HCT116 (cell line): ENCODE measurements around the gene PIAS4. TPM values are rescaled to one million over a fixed set of nuclear protein-coding genes. Genes with fewer than 3 reads are reported as not detected.
A peak's percentile ranks its signal among the peaks of the same experiment; 100 is the strongest.

Source experiments
- ATAC-seq: fragments of 200-7000 bp; cut with Tn5 transposase; 2 replicates; pipeline ENCODE4 v1.9.1; 2020; ENCODE audit warnings: mild to moderate bottlenecking, moderate library complexity
- BruUV-seq: library from RNA; stranded (reverse); fragments of 400-500 nt; replicated peaks from 2 replicates; lab custom pipeline; 2021; lab: Mats Ljungman, UMichigan
- CTCF ChIA-PET: fragments of 300-600 bp; sonication (Branson Sonifier 250); formaldehyde crosslinking; loops from one replicate; lab custom pipeline; 2021; ENCODE audit warnings: antibody characterized with exemption; lab: Charles Lee
- POLR2A ChIA-PET: fragments of 300-600, 350-600 bp; sonication (Branson Sonifier 250); formaldehyde crosslinking; loops from one replicate; lab custom pipeline; 2021; ENCODE audit warnings: antibody characterized with exemption; lab: Charles Lee
- RAD21 ChIA-PET, 2 experiments: fragments of 300-600 bp; sonication (Branson Sonifier 250); formaldehyde crosslinking; loops; one replicate each; lab custom pipeline; 2023; ENCODE audit warnings: low total read pairs in 2 of 2; ENCODE audit not compliant: uncharacterized antibody in 2 of 2, unreplicated experiment in 2 of 2, low non-redundant PET in 1 of 2; lab: Charles Lee
- DNase-seq: peaks from one replicate; pipeline ENCODE4 v3.0.0-alpha.2; 2010; ENCODE audit warnings: low read depth, low spot score
- H2AFZ ChIP-seq: fragments of 200-600 bp; shearing (Covaris generic), sonication (generic); 2 replicates; pipeline ENCODE4 v1.6.1; 2017; ENCODE audit warnings: low read depth, mixed run types, mixed read lengths, antibody characterized with exemption, low read length; ENCODE audit not compliant: poor library complexity, severe bottlenecking
- H3K27ac ChIP-seq: 2 replicates; pipeline ENCODE4 v1.5.1; 2012; ENCODE audit warnings: low read depth, low read length
- H3K27me3 ChIP-seq: fragments of 200-600 bp; sonication (generic); 2 replicates; pipeline ENCODE4 v1.6.1; 2016; ENCODE audit warnings: mixed run types, low read length, mixed read lengths; ENCODE audit not compliant: insufficient read depth
- H3K36me3 ChIP-seq, 2 experiments: fragments of 200-500 bp in 1 of 2; fragments of 200-600 bp in 1 of 2; sonication (Bioruptor generic) in 1 of 2; sonication (generic) in 1 of 2; 2 replicates each; pipeline versions ENCODE4 v1.5.1 to v1.6.1; 2014 to 2016; ENCODE audit warnings: low read length in 2 of 2, inconsistent platforms in 1 of 2, mixed read lengths in 1 of 2, mixed run types in 1 of 2; ENCODE audit not compliant: insufficient read depth in 2 of 2, control insufficient read depth in 1 of 2
- H3K4me1 ChIP-seq, 2 experiments: fragments of 200-600 bp in 1 of 2; sonication (generic) in 1 of 2; 2 replicates each; pipeline versions ENCODE4 v1.5.1 to v1.6.1; 2012 to 2017; ENCODE audit warnings: low read length in 2 of 2, inconsistent platforms in 1 of 2, mild to moderate bottlenecking in 1 of 2, mixed read lengths in 1 of 2, mixed run types in 1 of 2, moderate library complexity in 1 of 2; ENCODE audit not compliant: insufficient read depth in 2 of 2, control insufficient read depth in 1 of 2
- H3K4me2 ChIP-seq: fragments of 200-600 bp; sonication (generic); 2 replicates; pipeline ENCODE4 v1.6.1; 2017; ENCODE audit warnings: mixed run types, low read length, mixed read lengths
- H3K4me3 ChIP-seq, 2 experiments: fragments of 200-600 bp in 1 of 2; sonication (generic) in 1 of 2; replicated peaks in 1 of 2; 2 replicates each; pipeline ENCODE4 v1.5.1; 2011 to 2016; ENCODE audit warnings: low read length in 2 of 2, control low read depth in 1 of 2, low read depth in 1 of 2, mild to moderate bottlenecking in 1 of 2, mixed read lengths in 1 of 2, mixed run types in 1 of 2
- H3K79me2 ChIP-seq: fragments of 200-600 bp; sonication (generic); 2 replicates; pipeline ENCODE4 v1.6.1; 2017; ENCODE audit warnings: mild to moderate bottlenecking, mixed run types, low read length, moderate library complexity, mixed read lengths; ENCODE audit not compliant: insufficient read depth
- H3K9ac ChIP-seq: fragments of 200-600 bp; sonication (generic); 2 replicates; pipeline ENCODE4 v1.6.1; 2016; ENCODE audit warnings: low read length, mixed read lengths
- H3K9me2 ChIP-seq: fragments of 200-600 bp; sonication (generic), shearing (Covaris generic); 2 replicates; pipeline ENCODE4 v1.6.1; 2017; ENCODE audit warnings: mixed run types, mild to moderate bottlenecking, moderate library complexity; ENCODE audit not compliant: insufficient read depth
- H3K9me3 ChIP-seq, 2 experiments: fragments of 200-500 bp in 1 of 2; fragments of 200-600 bp in 1 of 2; sonication (Bioruptor generic) in 1 of 2; sonication (generic) in 1 of 2; 2 replicates each; pipeline ENCODE4 v1.6.1; 2014 to 2017; ENCODE audit warnings: low read length in 2 of 2, mixed read lengths in 2 of 2, inconsistent platforms in 1 of 2, low read depth in 1 of 2, mild to moderate bottlenecking in 1 of 2, mixed run types in 1 of 2, moderate library complexity in 1 of 2; ENCODE audit not compliant: control insufficient read depth in 1 of 2, insufficient read depth in 1 of 2
- H4K20me1 ChIP-seq: fragments of 200-600 bp; sonication (generic), shearing (Covaris generic); 2 replicates; pipeline ENCODE4 v1.6.1; 2017; ENCODE audit warnings: mixed run types, mild to moderate bottlenecking, moderate library complexity; ENCODE audit not compliant: insufficient read depth
- FOSL1 ChIP-seq: IDR thresholded peaks from 2 replicates; pipeline ENCODE4 v1.6.1; 2012; ENCODE audit warnings: low read depth
- RAD21 ChIP-seq: IDR thresholded peaks from 2 replicates; pipeline ENCODE4 v1.6.1; 2012; ENCODE audit warnings: low read depth, mild to moderate bottlenecking
- YY1 ChIP-seq: IDR thresholded peaks from 2 replicates; pipeline ENCODE4 v1.6.1; 2011; ENCODE audit warnings: low read length, low read depth, moderate library complexity, mild to moderate bottlenecking; ENCODE audit not compliant: insufficient replicate concordance; ENCODE audit errors: extremely low read depth
- intact Hi-C: fragments of 100-400 bp; cut with micrococcal nuclease; formaldehyde crosslinking; loops from 2 replicates; pipeline ENCODE4 v1.10.0; 2022
- total RNA-seq: library from RNA; stranded (reverse); gene quantifications from one replicate; pipeline ENCODE4 v1.2.1, GENCODE V29; 2021; ENCODE audit not compliant: unreplicated experiment
- TF ChIP-seq, protein P1 (sequence below): IDR thresholded peaks from 2 replicates; pipeline ENCODE4 v1.6.1; 2012
- TF ChIP-seq, protein P2 (sequence below), 3 experiments: fragments of 200-600 bp in 1 of 3; sonication (generic) in 1 of 3; IDR thresholded peaks in 2 of 3; conservative IDR thresholded peaks in 1 of 3; 2 replicates each; pipeline ENCODE4 v1.5.1; 2012 to 2017; ENCODE audit warnings: low read depth in 2 of 3, low read length in 2 of 3, antibody characterized with exemption in 1 of 3, borderline replicate concordance in 1 of 3, control low read depth in 1 of 3, mild to moderate bottlenecking in 1 of 3, mixed read lengths in 1 of 3, mixed run types in 1 of 3, moderate library complexity in 1 of 3; ENCODE audit not compliant: insufficient read depth in 1 of 3

PIAS4 gene
- total RNA-seq, 1 experiment from 2014 or later, result 28.4 TPM

DNA sequence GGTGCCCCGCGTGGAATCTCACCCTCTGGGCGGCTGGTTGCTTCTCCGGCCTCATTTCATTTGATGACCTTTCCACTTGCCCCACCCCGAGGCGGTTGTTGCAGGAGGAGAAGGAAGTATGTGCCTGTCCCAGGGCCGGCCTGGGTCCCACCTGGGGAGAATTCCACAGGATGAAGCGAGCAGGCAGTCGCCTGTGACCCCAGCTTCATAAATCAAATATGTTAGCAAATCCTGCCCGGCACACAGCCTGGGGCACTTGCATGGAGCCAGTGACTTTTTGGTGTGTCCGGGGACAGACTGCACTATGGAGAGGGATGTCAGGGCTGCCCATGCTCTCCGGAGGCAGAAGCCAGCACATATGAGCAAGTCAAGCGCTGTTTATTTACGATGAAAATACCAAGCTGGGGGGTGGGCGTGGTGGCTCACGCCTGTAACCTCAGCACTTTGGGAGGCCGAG is 78.9 kb downstream of the PIAS4 start:
- no peaks in the 10 kb centered on the region for H3K9me2 ChIP-seq
- RAD21 ChIA-PET, result no interaction called here
- H3K4me3 ChIP-seq, result no peak overlapping the region
- peaks cover 0 to 14% of the 10 kb centered on the region in 2 experiments; a peak in 3 of 4 replicates for H3K4me1 ChIP-seq
- no peak for ATAC-seq
- 0 out of 2 replicates have a peak overlapping the region, but pooled peaks have one; percentile 9 for H3K4me2 ChIP-seq
- BruUV-seq, result no TSS peak
- no peaks in the 10 kb centered on the region for H3K79me2 ChIP-seq
- H2AFZ ChIP-seq, result no peak overlapping the region
- H3K9me3 ChIP-seq, result no peaks in the 10 kb centered on the region
- intact Hi-C loops, result no loop called here
- H3K27ac ChIP-seq, result no peak overlapping the region; the same call in 1 of the 2 replicates
- DNase-seq, result no peak
- CTCF ChIA-PET, result no interaction called here
- TF ChIP-seq RAD21, result no peak
- TF ChIP-seq FOSL1, result no peak
- TF ChIP-seq, protein P1, sequence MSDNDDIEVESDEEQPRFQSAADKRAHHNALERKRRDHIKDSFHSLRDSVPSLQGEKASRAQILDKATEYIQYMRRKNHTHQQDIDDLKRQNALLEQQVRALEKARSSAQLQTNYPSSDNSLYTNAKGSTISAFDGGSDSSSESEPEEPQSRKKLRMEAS, result no peak
- TF ChIP-seq YY1, result no peak
- TF ChIP-seq, protein P2, sequence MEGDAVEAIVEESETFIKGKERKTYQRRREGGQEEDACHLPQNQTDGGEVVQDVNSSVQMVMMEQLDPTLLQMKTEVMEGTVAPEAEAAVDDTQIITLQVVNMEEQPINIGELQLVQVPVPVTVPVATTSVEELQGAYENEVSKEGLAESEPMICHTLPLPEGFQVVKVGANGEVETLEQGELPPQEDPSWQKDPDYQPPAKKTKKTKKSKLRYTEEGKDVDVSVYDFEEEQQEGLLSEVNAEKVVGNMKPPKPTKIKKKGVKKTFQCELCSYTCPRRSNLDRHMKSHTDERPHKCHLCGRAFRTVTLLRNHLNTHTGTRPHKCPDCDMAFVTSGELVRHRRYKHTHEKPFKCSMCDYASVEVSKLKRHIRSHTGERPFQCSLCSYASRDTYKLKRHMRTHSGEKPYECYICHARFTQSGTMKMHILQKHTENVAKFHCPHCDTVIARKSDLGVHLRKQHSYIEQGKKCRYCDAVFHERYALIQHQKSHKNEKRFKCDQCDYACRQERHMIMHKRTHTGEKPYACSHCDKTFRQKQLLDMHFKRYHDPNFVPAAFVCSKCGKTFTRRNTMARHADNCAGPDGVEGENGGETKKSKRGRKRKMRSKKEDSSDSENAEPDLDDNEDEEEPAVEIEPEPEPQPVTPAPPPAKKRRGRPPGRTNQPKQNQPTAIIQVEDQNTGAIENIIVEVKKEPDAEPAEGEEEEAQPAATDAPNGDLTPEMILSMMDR (IDR thresholded peaks at IDR 0.05 in 2 of 3, conservative IDR thresholded peaks at IDR 0.05 in 1 of 3; ENCODE audit: borderline replicate concordance in 1 of 3, insufficient read depth in 1 of 3, low read depth in 2 of 3, low read length in 2 of 3), result no peak
- H3K36me3 ChIP-seq, result no peaks in the 10 kb centered on the region
- H3K27me3 ChIP-seq, result no peaks in the 10 kb centered on the region
- H4K20me1 ChIP-seq, result no peaks in the 10 kb centered on the region
- H3K9ac ChIP-seq, result no peak overlapping the region
- POLR2A ChIA-PET, result interaction anchor here (0.6 kb wide), 1 partner anchor 376 kb away, joined by 3 read pairs; no protein-coding TSS in a partner anchor
